C1 segment of cervical spinal cord (tissue), 14 donors: Measurements from ENCODE around the gene ZNF79.

Experiments used
- DNase-seq, 14 donors: peaks; one replicate each; lab custom pipeline; 2025; lab: John Stamatoyannopoulos, UW

The ZNF79 gene

GRCh38 chr9:127398275-127398647 lies 25.9 kb upstream of the ZNF79 start:
- no peak for DNase-seq

- no peak for DNase-seq
Measured at GRCh38 chr9:127398715-127399400, 25.3 kb upstream of the ZNF79 start.

GRCh38 chr9:127399736-127400269 lies 24.4 kb upstream of the ZNF79 start:
- DNase-seq, result no peak

- peak in 2 of 14 donors; percentile 21 to 55 for DNase-seq
Measured at GRCh38 chr9:127402401-127403090, 21.6 kb upstream of the ZNF79 start.

- DNase-seq, result no peak
Measured at GRCh38 chr9:127403507-127404192, 20.5 kb upstream of the ZNF79 start.

- no peak for DNase-seq
Measured at GRCh38 chr9:127404631-127405030, 19.6 kb upstream of the ZNF79 start.

- DNase-seq, result no peak
Measured at GRCh38 chr9:127405344-127406125, 18.6 kb upstream of the ZNF79 start.

GRCh38 chr9:127406799-127407491 lies 17.2 kb upstream of the ZNF79 start:
- peak in 1 of 14 donors; percentile 56 for DNase-seq

- peak in 2 of 14 donors; percentile 56 to 93 for DNase-seq
Measured at GRCh38 chr9:127407492-127407843, 16.7 kb upstream of the ZNF79 start.

- DNase-seq, result no peak
Measured at GRCh38 chr9:127411122-127411521, 13.1 kb upstream of the ZNF79 start.

GRCh38 chr9:127415141-127415540 lies 9.0 kb upstream of the ZNF79 start:
- no peak for DNase-seq

- DNase-seq, result no peak
Measured at GRCh38 chr9:127415657-127416056, 8.5 kb upstream of the ZNF79 start.

GRCh38 chr9:127417131-127418036 lies 6.8 kb upstream of the ZNF79 start:
- DNase-seq, result no peak

- no peak for DNase-seq
Measured at GRCh38 chr9:127418037-127418471, 6.1 kb upstream of the ZNF79 start.

- DNase-seq, result no peak
Measured at GRCh38 chr9:127419348-127419747, 4.8 kb upstream of the ZNF79 start.

- no peak for DNase-seq
Measured at GRCh38 chr9:127421057-127421456, 3.1 kb upstream of the ZNF79 start.

- DNase-seq, result no peak
Measured at GRCh38 chr9:127422133-127422782, 1.9 kb upstream of the ZNF79 start.

- DNase-seq, result no peak
Measured at GRCh38 chr9:127422787-127423186, 1.4 kb upstream of the ZNF79 start.

GRCh38 chr9:127423476-127423933 lies 677 bp upstream of the ZNF79 start:
- no peak for DNase-seq

- DNase-seq, result no peak
Measured at GRCh38 chr9:127424676-127424999, 456 bp downstream of the ZNF79 start.
